Glutamatergic neuron (in vitro differentiated cells): ENCODE data around the gene TENT5C. TPM values are rescaled to one million over a fixed set of nuclear protein-coding genes. Genes with fewer than 3 reads are reported as not detected.

Experiments used
- DNase-seq: peaks from one replicate; pipeline ENCODE4 v3.0.0; 2022
- H3K27ac Mint-ChIP-seq: one replicate; pipeline ENCODE4 v1.8.0; 2020; ENCODE audit warnings: mild to moderate bottlenecking, mixed read lengths, inconsistent platforms; ENCODE audit not compliant: unreplicated experiment
- H3K27me3 Mint-ChIP-seq: one replicate; pipeline ENCODE4 v1.8.0; 2020; ENCODE audit warnings: mild to moderate bottlenecking, moderate library complexity, mixed read lengths, inconsistent platforms; ENCODE audit not compliant: unreplicated experiment
- H3K36me3 Mint-ChIP-seq: one replicate; pipeline ENCODE4 v1.8.0; 2020; ENCODE audit warnings: mild to moderate bottlenecking, mixed read lengths, inconsistent platforms; ENCODE audit not compliant: unreplicated experiment
- H3K4me1 Mint-ChIP-seq: one replicate; pipeline ENCODE4 v1.8.0; 2020; ENCODE audit warnings: mild to moderate bottlenecking, low read depth, mixed read lengths, inconsistent platforms; ENCODE audit not compliant: unreplicated experiment
- H3K4me3 Mint-ChIP-seq: one replicate; pipeline ENCODE4 v1.8.0; 2020; ENCODE audit warnings: mild to moderate bottlenecking, mixed read lengths, inconsistent platforms; ENCODE audit not compliant: unreplicated experiment
- H3K9me3 Mint-ChIP-seq: one replicate; pipeline ENCODE4 v1.8.0; 2020; ENCODE audit warnings: mild to moderate bottlenecking, moderate library complexity, mixed read lengths, inconsistent platforms; ENCODE audit not compliant: unreplicated experiment
- total RNA-seq: library from RNA; stranded (reverse); fragmentation: NEBNext Ultra II Directional; extraction: Animal tissue kit (Norgen Biotek cat#: 25700); gene quantifications from one replicate; pipeline ENCODE4 v1.2.1, GENCODE V29; 2021; ENCODE audit not compliant: unreplicated experiment
- TF ChIP-seq, protein P1 (sequence below): fragments of 200-600 bp; sonication (generic); IDR thresholded peaks from one replicate; pipeline ENCODE4 v1.5.0; 2021; ENCODE audit not compliant: partially characterized antibody, unreplicated experiment

TENT5C gene
- total RNA-seq, 1 donor from 2014 or later, result 0.27 TPM

GRCh38 chr1:117577191-117577885 lies 28.5 kb upstream of the TENT5C start:
- peaks cover 4% of the 10 kb centered on the region for H3K27me3 Mint-ChIP-seq
- H3K9me3 Mint-ChIP-seq, result peaks cover 13% of the 10 kb centered on the region
- TF ChIP-seq, protein P1, sequence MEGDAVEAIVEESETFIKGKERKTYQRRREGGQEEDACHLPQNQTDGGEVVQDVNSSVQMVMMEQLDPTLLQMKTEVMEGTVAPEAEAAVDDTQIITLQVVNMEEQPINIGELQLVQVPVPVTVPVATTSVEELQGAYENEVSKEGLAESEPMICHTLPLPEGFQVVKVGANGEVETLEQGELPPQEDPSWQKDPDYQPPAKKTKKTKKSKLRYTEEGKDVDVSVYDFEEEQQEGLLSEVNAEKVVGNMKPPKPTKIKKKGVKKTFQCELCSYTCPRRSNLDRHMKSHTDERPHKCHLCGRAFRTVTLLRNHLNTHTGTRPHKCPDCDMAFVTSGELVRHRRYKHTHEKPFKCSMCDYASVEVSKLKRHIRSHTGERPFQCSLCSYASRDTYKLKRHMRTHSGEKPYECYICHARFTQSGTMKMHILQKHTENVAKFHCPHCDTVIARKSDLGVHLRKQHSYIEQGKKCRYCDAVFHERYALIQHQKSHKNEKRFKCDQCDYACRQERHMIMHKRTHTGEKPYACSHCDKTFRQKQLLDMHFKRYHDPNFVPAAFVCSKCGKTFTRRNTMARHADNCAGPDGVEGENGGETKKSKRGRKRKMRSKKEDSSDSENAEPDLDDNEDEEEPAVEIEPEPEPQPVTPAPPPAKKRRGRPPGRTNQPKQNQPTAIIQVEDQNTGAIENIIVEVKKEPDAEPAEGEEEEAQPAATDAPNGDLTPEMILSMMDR, result no peak
- DNase-seq, result no peak
- peaks cover 6% of the 10 kb centered on the region for H3K36me3 Mint-ChIP-seq
- H3K4me1 Mint-ChIP-seq, result peaks cover 8% of the 10 kb centered on the region
- no peak overlapping the region for H3K4me3 Mint-ChIP-seq
- no peak overlapping the region for H3K27ac Mint-ChIP-seq

DNA sequence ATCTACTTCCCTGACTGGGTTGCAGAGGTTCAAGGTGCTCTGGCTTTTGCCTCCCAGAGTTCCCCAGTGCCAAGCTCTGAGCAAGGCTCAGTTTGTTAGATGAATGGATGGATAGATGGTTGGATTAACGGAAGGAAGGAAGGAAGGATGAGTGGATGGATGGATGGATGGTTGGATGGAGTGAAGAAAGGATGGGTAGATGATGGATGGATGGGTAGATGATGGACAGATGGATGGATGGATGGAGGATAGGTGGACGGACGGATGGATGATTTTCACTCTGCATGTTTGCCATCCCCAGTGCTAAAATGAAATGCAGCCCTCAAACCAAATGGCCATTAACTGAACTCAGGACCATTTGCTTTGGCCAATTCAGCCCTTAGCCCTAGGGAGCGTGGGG lies 27.4 kb upstream of the TENT5C start:
- peaks cover 6% of the 10 kb centered on the region for H3K36me3 Mint-ChIP-seq
- peaks cover 13% of the 10 kb centered on the region for H3K9me3 Mint-ChIP-seq
- peaks cover 5% of the 10 kb centered on the region for H3K4me1 Mint-ChIP-seq
- peaks cover 4% of the 10 kb centered on the region for H3K27me3 Mint-ChIP-seq
- no peak for DNase-seq
- no peak overlapping the region for H3K4me3 Mint-ChIP-seq
- H3K27ac Mint-ChIP-seq, result no peak overlapping the region
- TF ChIP-seq, protein P1, result no peak

DNA sequence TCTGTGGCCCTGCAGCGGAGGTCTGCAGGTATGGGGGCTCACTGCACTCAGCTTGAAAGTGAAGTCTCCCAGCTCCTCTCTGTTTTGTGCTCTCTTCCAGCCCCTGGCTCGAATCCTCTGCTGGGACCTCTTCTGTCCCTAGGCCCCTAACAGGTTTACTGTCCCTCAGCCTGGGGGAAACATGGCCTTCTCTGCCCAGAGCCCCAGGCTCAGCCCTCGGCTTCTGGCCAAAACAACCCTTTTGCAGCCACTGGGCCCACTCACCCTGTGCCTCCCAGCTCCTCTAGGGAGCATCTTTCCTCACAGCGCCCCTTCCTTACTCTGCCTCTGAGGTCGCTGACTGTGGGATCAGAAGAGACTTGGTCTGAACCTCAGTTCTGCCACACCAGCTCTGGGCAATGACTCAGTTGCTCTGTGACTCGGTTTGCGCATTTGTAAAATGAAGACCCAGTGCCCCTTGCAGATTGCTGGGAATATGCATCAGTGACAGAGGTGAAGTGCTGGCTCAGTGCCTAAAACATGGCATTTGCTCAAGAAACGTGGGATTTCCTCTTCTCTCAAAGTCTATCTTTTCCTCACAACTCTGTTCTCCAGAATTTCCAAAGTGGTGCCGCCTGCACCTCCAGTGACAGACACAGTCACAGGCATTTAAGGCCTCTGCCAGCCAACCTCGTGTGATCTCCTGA lies 26.5 kb upstream of the TENT5C start:
- Mint-ChIP-seq H3K27me3 (peaks cover 3% of the 10 kb centered on the region), H3K4me1 (peaks cover 4% of the 10 kb centered on the region), H3K4me3 (no peak overlapping the region), H3K9me3 (peaks cover 13% of the 10 kb centered on the region), H3K27ac (no peak overlapping the region), H3K36me3 (peaks cover 6% of the 10 kb centered on the region)
- no peak for DNase-seq
- TF ChIP-seq, protein P1, result no peak

- Mint-ChIP-seq H3K27me3 (peaks cover 2% of the 10 kb centered on the region), H3K27ac (no peak overlapping the region), H3K4me1 (no peaks in the 10 kb centered on the region), H3K9me3 (peaks cover 13% of the 10 kb centered on the region), H3K4me3 (no peak overlapping the region), H3K36me3 (peaks cover 6% of the 10 kb centered on the region)
- DNase-seq, result no peak
- TF ChIP-seq, protein P1, result no peak
Measured at GRCh38 chr1:117580436-117580835, 25.4 kb upstream of the TENT5C start.

DNA sequence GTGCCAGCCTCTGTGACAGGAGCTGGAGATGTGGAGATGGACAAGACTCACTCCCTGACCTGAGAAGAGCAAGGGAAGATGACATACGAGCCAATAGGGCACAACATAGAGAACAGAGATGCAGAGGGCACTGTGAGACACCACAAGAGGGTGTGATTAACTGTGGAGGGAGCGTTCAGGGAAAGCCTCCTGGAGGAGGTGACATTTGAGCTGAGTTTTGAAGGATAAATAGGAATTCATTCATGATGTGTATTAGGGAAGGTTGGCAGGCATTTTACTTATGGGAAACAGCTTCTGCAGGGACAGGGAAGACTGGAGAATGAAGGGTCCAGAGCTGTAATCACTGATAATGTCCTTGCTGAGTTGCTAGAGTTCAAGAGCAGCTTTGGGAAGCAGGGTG lies 25.0 kb upstream of the TENT5C start:
- H3K4me1 Mint-ChIP-seq, result no peaks in the 10 kb centered on the region
- TF ChIP-seq, protein P1, result no peak
- H3K36me3 Mint-ChIP-seq, result peaks cover 6% of the 10 kb centered on the region
- DNase-seq, result no peak
- H3K27ac Mint-ChIP-seq, result no peak overlapping the region
- H3K4me3 Mint-ChIP-seq, result no peak overlapping the region
- H3K27me3 Mint-ChIP-seq, result peaks cover 2% of the 10 kb centered on the region
- peaks cover 13% of the 10 kb centered on the region for H3K9me3 Mint-ChIP-seq
